A673 (cell line): ENCODE measurements around the gene GH2.

Source experiments
- EZH2 ChIP-seq: fragments of 200-600 bp; sonication (generic); IDR thresholded peaks from 2 replicates; pipeline ENCODE4 v1.6.1; 2017; ENCODE audit warnings: borderline replicate concordance, low read depth, mild to moderate bottlenecking, mixed read lengths, antibody characterized with exemption, low read length; ENCODE audit not compliant: poor library complexity, severe bottlenecking
- TF ChIP-seq, protein P1 (sequence below): fragments of 300-800, 200-600 bp; sonication (generic); conservative IDR thresholded peaks from 2 replicates; pipeline ENCODE4 v1.5.1; 2017; ENCODE audit warnings: low read depth, mild to moderate bottlenecking, antibody characterized with exemption, low read length, moderate library complexity, mixed read lengths

GRCh38 chr17:63853260-63853659 lies 28.5 kb downstream of the GH2 start:
- TF ChIP-seq, protein P1, sequence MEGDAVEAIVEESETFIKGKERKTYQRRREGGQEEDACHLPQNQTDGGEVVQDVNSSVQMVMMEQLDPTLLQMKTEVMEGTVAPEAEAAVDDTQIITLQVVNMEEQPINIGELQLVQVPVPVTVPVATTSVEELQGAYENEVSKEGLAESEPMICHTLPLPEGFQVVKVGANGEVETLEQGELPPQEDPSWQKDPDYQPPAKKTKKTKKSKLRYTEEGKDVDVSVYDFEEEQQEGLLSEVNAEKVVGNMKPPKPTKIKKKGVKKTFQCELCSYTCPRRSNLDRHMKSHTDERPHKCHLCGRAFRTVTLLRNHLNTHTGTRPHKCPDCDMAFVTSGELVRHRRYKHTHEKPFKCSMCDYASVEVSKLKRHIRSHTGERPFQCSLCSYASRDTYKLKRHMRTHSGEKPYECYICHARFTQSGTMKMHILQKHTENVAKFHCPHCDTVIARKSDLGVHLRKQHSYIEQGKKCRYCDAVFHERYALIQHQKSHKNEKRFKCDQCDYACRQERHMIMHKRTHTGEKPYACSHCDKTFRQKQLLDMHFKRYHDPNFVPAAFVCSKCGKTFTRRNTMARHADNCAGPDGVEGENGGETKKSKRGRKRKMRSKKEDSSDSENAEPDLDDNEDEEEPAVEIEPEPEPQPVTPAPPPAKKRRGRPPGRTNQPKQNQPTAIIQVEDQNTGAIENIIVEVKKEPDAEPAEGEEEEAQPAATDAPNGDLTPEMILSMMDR = no peak
- no peak for TF ChIP-seq EZH2
